Measurements from ENCODE around the gene FASTKD2. TPM values are rescaled to one million over a fixed set of nuclear protein-coding genes. Genes with fewer than 3 reads are reported as not detected.
A peak's percentile ranks its signal among the peaks of the same experiment; 100 is the strongest.

The FASTKD2 gene
- 10 to 100 TPM in 4 of 5 donors, 1 to 10 TPM in 1; 9.9 to 53.8 (median 20.1) TPM for total RNA-seq
- 10 to 100 TPM in 2 of 3 donors, 1 to 10 TPM in 1; 7.4 to 12.5 (median 11.2) TPM for polyA plus RNA-seq
- long read RNA-seq, donor 1, partial matches to known transcripts: 6 of 9 reads
- long read RNA-seq, donor 1, other reads (novel, unspliced or antisense): 0 of 9 reads
- long read RNA-seq, donor 2, partial matches to known transcripts: 5 of 10 reads
- long read RNA-seq, donor 2, other reads (novel, unspliced or antisense): 0 of 10 reads
- long read RNA-seq, donor 3, partial matches to known transcripts: 5 of 9 reads
- long read RNA-seq, donor 3, other reads (novel, unspliced or antisense): 0 of 9 reads
- long read RNA-seq, donor 4, partial matches to known transcripts: 0 of 1 reads
- long read RNA-seq, donor 4, other reads (novel, unspliced or antisense): 0 of 1 reads
- long read RNA-seq, donor 5, partial matches to known transcripts: 0 of 6 reads
- long read RNA-seq, donor 5, other reads (novel, unspliced or antisense): 0 of 6 reads
- long read RNA-seq, donor 6: 0 reads
- long read RNA-seq, donor 7, partial matches to known transcripts: 13 of 18 reads
- long read RNA-seq, donor 7, other reads (novel, unspliced or antisense): 0 of 18 reads
- long read RNA-seq, donor 8, partial matches to known transcripts: 0 of 5 reads
- long read RNA-seq, donor 8, other reads (novel, unspliced or antisense): 0 of 5 reads
- long read RNA-seq, donor 9, partial matches to known transcripts: 6 of 11 reads
- long read RNA-seq, donor 9, other reads (novel, unspliced or antisense): 0 of 11 reads
- long read RNA-seq, donor 10, partial matches to known transcripts: 0 of 1 reads
- long read RNA-seq, donor 10, other reads (novel, unspliced or antisense): 0 of 1 reads

GRCh38 chr2:206765242-206766056, at the start of gene FASTKD2, which contains the start of gene MDH1B:
TSS of gene FASTKD2 (plus strand) at chr2:206765606. CDS start at chr2:206766694, 1,088 bp downstream.
TSS of gene MDH1B (minus strand) at chr2:206765328. CDS start at chr2:206765271, 57 bp downstream.
- peak within 1 kb of the TSS; percentile 70 to 89 (median 80) for H3K4me3 ChIP-seq
- intact Hi-C loops (cut with DNase I; ENCODE audit: low total_unique reads): no loop called here
- H3K4me1 ChIP-seq: peaks cover 19 to 51% (median 37%) of the 10 kb centered on the region in 4 donors
- WGBS, 5 donors: 0% methylated on average over 35 to 46 of the region's 46 CpGs
- no peaks in the 10 kb centered on the region for H3K27me3 ChIP-seq
- peaks cover 0 to 29% (median 17%) of the 10 kb centered on the region in 4 donors for H3K36me3 ChIP-seq
- no peaks in the 10 kb centered on the region for H3K9me3 ChIP-seq
- DNase-seq: peak; percentile 86 to 97
- peak within 1 kb of the TSS; percentile 73 to 94 (median 89) for H3K27ac ChIP-seq
- TF ChIP-seq POLR2AphosphoS5 (IDR thresholded peaks at IDR 0.05) (peak; percentile 63 to 93 (median 85)), EP300 (IDR thresholded peaks at IDR 0.05) (no peak), POLR2A (IDR thresholded peaks at IDR 0.05) (peak in 1 of 4 donors; percentile 23), CTCF (IDR thresholded peaks at IDR 0.05) (no peak)

- 63 to 85% (median 81%) methylated on average over 3 of the region's 3 CpGs for WGBS, 5 donors
- Histone ChIP-seq H3K27ac (no peak overlapping the region), H3K27me3 (no peaks in the 10 kb centered on the region), H3K4me1 (no peaks in the 10 kb centered on the region), H3K36me3 (no peaks in the 10 kb centered on the region), H3K4me3 (no peak overlapping the region), H3K9me3 (no peaks in the 10 kb centered on the region)
- peak in 1 of 2 donors; percentile 29 for DNase-seq
- intact Hi-C loops (cut with DNase I; ENCODE audit: low total_unique reads): no loop called here
- TF ChIP-seq POLR2A (IDR thresholded peaks at IDR 0.05) (no peak), POLR2AphosphoS5 (IDR thresholded peaks at IDR 0.05) (no peak), CTCF (IDR thresholded peaks at IDR 0.05) (no peak), EP300 (IDR thresholded peaks at IDR 0.05) (no peak)
Observed at GRCh38 chr2:206716623-206717022, 48.8 kb upstream of the FASTKD2 start.

GRCh38 chr2:206718296-206718695, 47.1 kb upstream of the FASTKD2 start, which contains the start of gene DYTN:
TSS of gene DYTN (minus strand) at chr2:206718396. CDS start at chr2:206718279, 117 bp downstream.
- 63 to 84% (median 70%) methylated on average over 1 of the region's 1 CpG for WGBS, 5 donors
- Histone ChIP-seq H3K4me1 (no peaks in the 10 kb centered on the region), H3K4me3 (no peak within 1 kb of the TSS), H3K27ac (no peak within 1 kb of the TSS), H3K27me3 (no peaks in the 10 kb centered on the region), H3K36me3 (no peaks in the 10 kb centered on the region), H3K9me3 (no peaks in the 10 kb centered on the region)
- DNase-seq: no peak
- TF ChIP-seq EP300 (IDR thresholded peaks at IDR 0.05) (no peak), POLR2A (IDR thresholded peaks at IDR 0.05) (no peak), CTCF (IDR thresholded peaks at IDR 0.05) (no peak), POLR2AphosphoS5 (IDR thresholded peaks at IDR 0.05) (no peak)
- intact Hi-C loops (cut with DNase I; ENCODE audit: low total_unique reads): no loop called here

All from stomach (tissue), 19 donors.